Islet precursor cell (in vitro differentiated cells): ENCODE measurements around the gene PRAC2.

Experiments
- DNase-seq: peaks from one replicate; pipeline ENCODE4 v3.0.0-alpha.2; 2018

The PRAC2 gene

GRCh38 chr17:48720266-48721008 is 2.5 kb upstream of the PRAC2 start:
- DNase-seq, result no peak

GRCh38 chr17:48721009-48721402 is 2.0 kb upstream of the PRAC2 start:
- DNase-seq, result no peak

- DNase-seq, result peak; percentile 75
These were observed 631 bp upstream of the PRAC2 start, which contains the start of gene PRAC1 for GRCh38 chr17:48722201-48722907. PRAC1 (minus strand) TSS chr17:48722518; CDS start chr17:48722392, 126 bp downstream.

GRCh38 chr17:48723423-48724250 is 652 bp downstream of the PRAC2 start:
- peak; percentile 76 for DNase-seq

- DNase-seq, result peak; percentile 93
These were observed 1.4 kb downstream of the PRAC2 start for GRCh38 chr17:48724251-48725003.

GRCh38 chr17:48725004-48725287 is 2.0 kb downstream of the PRAC2 start:
- DNase-seq, result no peak

- no peak for DNase-seq
These were observed 2.5 kb downstream of the PRAC2 start for GRCh38 chr17:48725288-48726064.

- no peak for DNase-seq
These were observed 3.3 kb downstream of the PRAC2 start for GRCh38 chr17:48726114-48726915.

- DNase-seq, result peak; percentile 63
These were observed 3.9 kb downstream of the PRAC2 start for GRCh38 chr17:48726916-48727286.

GRCh38 chr17:48727415-48728175 is 4.6 kb downstream of the PRAC2 start:
- DNase-seq, result no peak

- DNase-seq, result peak; percentile 93
These were observed 5.5 kb downstream of the PRAC2 start, which contains the start of gene HOXB13 for GRCh38 chr17:48728232-48729231. HOXB13 (minus strand) TSS chr17:48728750; CDS start chr17:48728593, 157 bp downstream.

GRCh38 chr17:48729335-48730239 is 6.6 kb downstream of the PRAC2 start:
- DNase-seq, result peak; percentile 70

GRCh38 chr17:48730240-48730550 is 7.2 kb downstream of the PRAC2 start:
- DNase-seq, result no peak

GRCh38 chr17:48731355-48731754 is 8.4 kb downstream of the PRAC2 start:
- no peak for DNase-seq

GRCh38 chr17:48732688-48733629 is 10.0 kb downstream of the PRAC2 start:
- peak; percentile 73 for DNase-seq

GRCh38 chr17:48733632-48734328 is 10.8 kb downstream of the PRAC2 start:
- DNase-seq, result peak; percentile 81
